Naive thymus-derived CD8-positive, alpha-beta T cell (primary cell): Measurements from ENCODE around the gene TMEM19. TPM values are rescaled to one million over a fixed set of nuclear protein-coding genes. Genes with fewer than 3 reads are reported as not detected.
A peak's percentile ranks its signal among the peaks of the same experiment; 100 is the strongest.
"Not testable (repeated sequence)": the region's sequence is repeated elsewhere in the genome, so short reads cannot be mapped to it uniquely, and the experiment has no call there.

ENCODE experiments used
- ATAC-seq, 2 donors: fragments of 150-1000 bp; cut with Tn5 transposase in 1 of 2; sonication (Bioruptor Pico), chemical (Tn5 transposase) in 1 of 2; 1 replicate in 1 of 2; 2 replicates in 1 of 2; pipeline ENCODE4 v1.10.0; 2021; ENCODE audit warnings: mild to moderate bottlenecking in 2 of 2, moderate library complexity in 2 of 2
- POLR2A ChIA-PET: fragments of 350-600 bp; sonication (Branson Sonifier 250); formaldehyde crosslinking; loops from one replicate; lab custom pipeline; 2021; ENCODE audit warnings: antibody characterized with exemption; lab: Charles Lee
- DNase-seq, 10 donors: peaks; one replicate each; pipeline versions ENCODE4 v3.0.0 to v3.0.0-alpha.2; 2020 to 2022
- H3K27ac Mint-ChIP-seq, 10 donors: one replicate each; pipeline ENCODE4 v1.8.0; 2020 to 2022; ENCODE audit warnings: mild to moderate bottlenecking in 10 of 10, mixed read lengths in 10 of 10, moderate library complexity in 4 of 10, inconsistent platforms in 1 of 10
- H3K27me3 Mint-ChIP-seq, 5 donors: one replicate each; pipeline ENCODE4 v1.8.0; 2021 to 2022; ENCODE audit warnings: mixed read lengths in 5 of 5
- H3K36me3 Mint-ChIP-seq, 3 donors: one replicate each; pipeline ENCODE4 v1.8.0; 2020 to 2022; ENCODE audit warnings: mixed read lengths in 3 of 3, mild to moderate bottlenecking in 2 of 3, inconsistent platforms in 1 of 3
- H3K4me1 Mint-ChIP-seq, 4 donors: one replicate each; pipeline ENCODE4 v1.8.0; 2021 to 2022; ENCODE audit warnings: mixed read lengths in 4 of 4
- H3K4me3 Mint-ChIP-seq, 10 donors: one replicate each; pipeline ENCODE4 v1.8.0; 2020 to 2022; ENCODE audit warnings: mild to moderate bottlenecking in 10 of 10, mixed read lengths in 10 of 10, moderate library complexity in 6 of 10, inconsistent platforms in 1 of 10
- H3K9me3 Mint-ChIP-seq, 9 donors: one replicate each; pipeline ENCODE4 v1.8.0; 2020 to 2022; ENCODE audit warnings: mixed read lengths in 9 of 9, mild to moderate bottlenecking in 3 of 9, inconsistent platforms in 1 of 9, moderate library complexity in 1 of 9
- polyA plus RNA-seq, 3 donors: library from polyadenylated mRNA; unstranded; fragments of 300-500 nt; fragmentation: Illumina TruSeq; gene quantifications; one replicate each; pipeline ENCODE4 v1.2.3, GENCODE V29; 2021
- total RNA-seq, 8 experiments: library from RNA in 2 of 8; stranded (reverse) in 2 of 8; gene quantifications; one replicate each; pipeline ENCODE4 v1.2.3 and lab custom pipeline; 2021 to 2026

Gene TMEM19
- total and polyA plus RNA-seq, 5 experiments from 2014 or later, result 22.0 to 53.8 (median 40.1) TPM

GRCh38 chr12:71666259-71666658 is 19.6 kb upstream of the TMEM19 start:
- H3K36me3 Mint-ChIP-seq, result peaks cover 0 to 15% (median 0%) of the 10 kb centered on the region in 3 donors

DNA sequence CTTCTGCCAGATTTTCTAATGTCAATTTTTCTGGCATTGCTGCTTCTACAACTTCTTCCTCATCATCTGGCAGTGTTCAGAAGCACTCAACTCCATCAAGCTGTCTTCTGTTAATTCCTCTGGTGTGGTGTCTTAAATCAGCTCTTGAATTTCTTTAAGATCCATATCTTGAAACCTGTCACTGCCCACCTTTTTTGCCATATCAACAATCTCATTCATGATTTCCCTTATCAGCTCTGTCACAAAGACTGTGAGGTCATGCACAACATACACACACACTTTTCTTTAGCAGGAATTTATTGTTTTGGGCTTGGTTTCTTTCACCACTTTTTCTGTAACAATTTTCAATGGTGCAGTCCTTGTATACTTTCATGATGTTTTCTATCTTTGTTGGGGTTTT is 14.6 kb upstream of the TMEM19 start:
- no peak for DNase-seq
- Mint-ChIP-seq H3K9me3 (peaks cover 0 to 9% (median 0%) of the 10 kb centered on the region in 9 donors), H3K36me3 (peaks cover 0 to 5% (median 0%) of the 10 kb centered on the region in 3 donors), H3K27me3 (no peaks in the 10 kb centered on the region), H3K4me1 (peaks cover 6 to 30% (median 16%) of the 10 kb centered on the region in 4 donors), H3K27ac (peak overlapping the region in 3 of 10 donors; percentile 9 to 20 (median 11)), H3K4me3 (no peak overlapping the region)
- POLR2A ChIA-PET, result no interaction called here
- ATAC-seq, result no peak

More at GRCh38 chr12:71666259-71666658, 19.6 kb upstream of the TMEM19 start:
- peaks cover 20 to 49% (median 38%) of the 10 kb centered on the region in 4 donors for H3K4me1 Mint-ChIP-seq
- H3K27me3 Mint-ChIP-seq, result no peaks in the 10 kb centered on the region
- no peak for DNase-seq
- H3K27ac Mint-ChIP-seq, result peak overlapping the region; percentile 91 to 100 (median 99)
- H3K4me3 Mint-ChIP-seq, result peak overlapping the region in 2 of 10 donors; percentile 14 to 96
- POLR2A ChIA-PET, result interaction anchor here (4.2 kb wide), 1 partner anchor 19 kb away, joined by 213 read pairs; the partner anchor contains the start of gene TMEM19
- H3K9me3 Mint-ChIP-seq, result peaks cover 0 to 9% (median 0%) of the 10 kb centered on the region in 9 donors
- ATAC-seq, result no peak

DNA sequence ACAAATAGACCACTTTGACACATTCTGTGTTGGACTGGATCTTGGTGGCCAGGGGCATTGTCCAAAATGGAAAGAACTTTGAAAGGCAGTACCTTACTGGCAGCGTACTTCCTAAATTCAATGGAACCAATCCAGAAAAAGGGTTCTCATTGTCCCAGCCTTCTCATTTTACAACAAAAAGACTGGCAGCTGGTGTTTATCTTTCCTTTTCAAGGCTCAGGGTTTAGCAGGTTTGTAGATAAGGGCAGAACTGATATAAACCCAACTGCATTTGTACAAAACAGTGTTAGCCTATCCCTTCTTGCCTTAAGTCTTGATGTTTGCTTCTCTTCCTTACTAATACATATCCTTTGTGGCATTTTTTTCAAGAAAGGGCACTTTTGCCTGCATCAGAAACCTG is 14.1 kb upstream of the TMEM19 start:
- Mint-ChIP-seq H3K36me3 (peaks cover 0 to 8% (median 0%) of the 10 kb centered on the region in 3 donors), H3K4me3 (no peak overlapping the region), H3K4me1 (peaks cover 5 to 29% (median 15%) of the 10 kb centered on the region in 4 donors), H3K9me3 (peaks cover 0 to 9% (median 0%) of the 10 kb centered on the region in 9 donors), H3K27me3 (no peaks in the 10 kb centered on the region), H3K27ac (peak overlapping the region in 2 of 10 donors; percentile 11 to 14)
- DNase-seq, result no peak
- no peak for ATAC-seq
- POLR2A ChIA-PET, result interaction anchor here (0.8 kb wide), 1 partner anchor 9 kb away, joined by 4 read pairs; no protein-coding TSS in a partner anchor

DNA sequence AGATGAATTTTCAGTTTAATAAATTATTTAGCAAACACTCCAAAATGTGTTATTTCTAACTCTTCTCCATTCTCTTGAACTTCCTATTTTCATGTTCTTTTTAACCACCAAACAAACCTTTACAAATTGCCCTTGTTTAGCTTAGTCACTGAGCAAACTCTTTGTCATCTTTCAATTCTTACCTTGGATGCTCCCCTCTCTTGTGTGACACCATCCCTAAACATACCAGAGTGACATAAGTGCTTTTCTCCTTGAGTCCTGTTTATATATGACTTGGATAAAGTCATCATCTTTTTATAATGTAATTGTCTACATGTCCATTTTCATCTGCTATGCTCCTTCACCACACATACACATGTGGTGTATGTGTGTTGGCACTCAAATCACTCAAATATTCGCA is 3.4 kb upstream of the TMEM19 start:
- POLR2A ChIA-PET, result no interaction called here
- no peak overlapping the region for H3K4me3 Mint-ChIP-seq
- H3K27me3 Mint-ChIP-seq, result no peaks in the 10 kb centered on the region
- DNase-seq (no peak), ATAC-seq (no peak)
- H3K27ac Mint-ChIP-seq, result no peak overlapping the region
- H3K9me3 Mint-ChIP-seq, result no peaks in the 10 kb centered on the region
- H3K4me1 Mint-ChIP-seq, result peaks cover 6 to 23% (median 11%) of the 10 kb centered on the region in 4 donors
- H3K36me3 Mint-ChIP-seq, result peaks cover 0 to 4% (median 0%) of the 10 kb centered on the region in 3 donors

DNA sequence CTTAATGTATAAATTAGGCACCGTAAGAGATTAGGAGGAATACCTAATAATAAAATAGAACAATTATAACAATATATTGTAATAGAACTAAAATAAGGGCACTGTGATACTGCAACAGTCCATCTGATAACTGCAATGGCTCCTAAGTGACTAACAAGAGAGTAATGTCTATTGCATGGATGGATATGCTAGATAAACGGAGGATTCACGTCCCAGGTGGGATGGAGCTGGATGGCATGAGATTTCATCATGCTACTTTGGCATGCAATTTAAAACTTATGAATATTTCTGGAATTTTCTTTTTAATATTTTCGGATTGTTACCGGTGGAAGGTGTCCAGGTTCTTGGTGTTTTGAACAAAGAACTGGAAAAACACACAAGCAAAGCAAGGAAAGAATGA is 2.2 kb upstream of the TMEM19 start:
- POLR2A ChIA-PET, result interaction anchor here (3.1 to 5.0 kb wide), 2 partner anchors 16 to 19 kb away, joined by 17 to 213 read pairs; partner anchors contain the start of genes THAP2 and ZFC3H1
- H3K4me3 Mint-ChIP-seq, result peak overlapping the region in 7 of 10 donors; percentile 15 to 76 (median 58)
- no peaks in the 10 kb centered on the region for H3K9me3 Mint-ChIP-seq
- H3K27ac Mint-ChIP-seq, result peak overlapping the region in 7 of 10 donors; percentile 36 to 92 (median 84)
- ATAC-seq (no peak), DNase-seq (no peak)
- H3K27me3 Mint-ChIP-seq, result no peaks in the 10 kb centered on the region
- peaks cover 0 to 4% (median 0%) of the 10 kb centered on the region in 3 donors for H3K36me3 Mint-ChIP-seq
- peaks cover 10 to 34% (median 21%) of the 10 kb centered on the region in 4 donors for H3K4me1 Mint-ChIP-seq

DNA sequence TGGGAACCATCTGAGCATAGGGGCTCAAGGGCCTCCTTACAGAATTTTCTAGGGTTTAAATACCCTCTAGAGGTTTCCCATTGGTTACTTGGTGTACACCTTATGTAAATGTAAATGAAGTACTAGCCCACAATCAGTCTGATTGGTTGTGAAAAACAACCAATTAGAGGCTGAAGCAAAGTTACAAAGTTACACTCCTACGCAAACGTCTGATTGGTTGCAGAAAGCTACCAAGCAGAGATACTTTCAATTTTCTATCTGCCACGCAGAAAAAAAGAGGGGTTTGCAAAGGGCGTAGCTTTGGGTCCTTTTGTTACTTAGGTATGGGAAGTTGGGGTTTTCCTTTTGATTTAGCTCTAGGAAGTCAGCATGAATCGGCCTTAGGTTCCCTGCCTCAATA is 1.8 kb upstream of the TMEM19 start:
- Mint-ChIP-seq H3K27ac (peak overlapping the region in 9 of 10 donors; percentile 52 to 95 (median 84)), H3K36me3 (peaks cover 0 to 3% (median 0%) of the 10 kb centered on the region in 3 donors), H3K4me1 (peaks cover 10 to 38% (median 23%) of the 10 kb centered on the region in 4 donors), H3K9me3 (no peaks in the 10 kb centered on the region), H3K27me3 (no peaks in the 10 kb centered on the region), H3K4me3 (peak overlapping the region; percentile 19 to 100 (median 64))
- ATAC-seq (peak; percentile 16 to 46), DNase-seq (peak in 4 of 10 donors; percentile 5 to 63 (median 44))
- POLR2A ChIA-PET, result interaction anchor here (1.0 to 5.0 kb wide), 4 partner anchors 15 to 155 kb away, joined by 4 to 213 read pairs (median 18); partner anchors contain the start of genes TBC1D15, THAP2 and ZFC3H1

GRCh38 chr12:71685312-71685906 is 473 bp upstream of the TMEM19 start:
- Mint-ChIP-seq H3K4me1 (peaks cover 10 to 42% (median 28%) of the 10 kb centered on the region in 4 donors), H3K27ac (peak overlapping the region; percentile 87 to 97 (median 93)), H3K9me3 (no peaks in the 10 kb centered on the region), H3K27me3 (no peaks in the 10 kb centered on the region), H3K36me3 (peaks cover 0 to 7% (median 0%) of the 10 kb centered on the region in 3 donors), H3K4me3 (peak overlapping the region; percentile 89 to 100 (median 94))
- POLR2A ChIA-PET, result interaction anchor here (0.7 to 5.0 kb wide), 16 partner anchors 9 to 154 kb away, joined by 3 to 213 read pairs (median 4); partner anchors contain the start of genes RAB21, TBC1D15, THAP2 and ZFC3H1
- DNase-seq (no peak), ATAC-seq (no peak)

DNA sequence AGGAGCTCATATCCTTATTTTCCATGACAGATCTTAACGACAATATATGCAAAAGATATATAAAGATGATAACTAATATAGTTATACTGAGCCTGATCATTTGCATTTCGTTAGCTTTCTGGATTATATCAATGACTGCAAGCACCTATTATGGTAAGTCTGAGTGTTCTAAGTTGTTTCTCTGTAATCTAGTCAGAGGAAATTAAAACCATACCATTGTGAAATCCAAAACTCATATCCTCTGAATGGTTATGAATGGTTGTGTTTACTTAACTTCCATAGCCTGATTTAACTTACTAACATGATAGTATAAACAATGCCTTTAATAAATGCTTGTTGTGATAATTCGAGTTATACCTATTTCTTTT is 760 bp downstream of the TMEM19 start:
- Mint-ChIP-seq H3K36me3 (peaks cover 0 to 12% (median 1%) of the 10 kb centered on the region in 3 donors), H3K27ac (peak overlapping the region; percentile 87 to 98 (median 94)), H3K4me3 (peak overlapping the region; percentile 89 to 100 (median 94)), H3K27me3 (no peaks in the 10 kb centered on the region), H3K4me1 (peaks cover 10 to 47% (median 30%) of the 10 kb centered on the region in 4 donors), H3K9me3 (no peaks in the 10 kb centered on the region)
- POLR2A ChIA-PET, result interaction anchor here (0.8 to 5.0 kb wide), 13 partner anchors 9 to 153 kb away, joined by 3 to 213 read pairs (median 5); partner anchors contain the start of genes RAB21, TBC1D15, THAP2 and ZFC3H1
- peak in 1 of 2 donors; percentile 3 for ATAC-seq
- DNase-seq, result no peak

GRCh38 chr12:71687172-71687571 is 1.3 kb downstream of the TMEM19 start:
- DNase-seq, ATAC-seq, H3K27me3 Mint-ChIP-seq, H3K9me3 Mint-ChIP-seq: not testable (repeated sequence)
- peaks cover 13 to 52% (median 33%) of the 10 kb centered on the region in 4 donors for H3K4me1 Mint-ChIP-seq
- POLR2A ChIA-PET, result interaction anchor here (1.5 to 5.0 kb wide), 4 partner anchors 10 to 152 kb away, joined by 3 to 213 read pairs (median 16); partner anchors contain the start of genes RAB21, TBC1D15, THAP2 and ZFC3H1
- H3K36me3 Mint-ChIP-seq, result peaks cover 0 to 16% (median 4%) of the 10 kb centered on the region in 3 donors
- H3K4me3 Mint-ChIP-seq, result peak overlapping the region; percentile 19 to 97 (median 54)
- H3K27ac Mint-ChIP-seq, result peak overlapping the region in 1 of 10 donors; percentile 44

GRCh38 chr12:71688961-71689570 is 3.2 kb downstream of the TMEM19 start:
- H3K36me3 Mint-ChIP-seq, result peaks cover 0 to 22% (median 4%) of the 10 kb centered on the region in 3 donors
- ATAC-seq (no peak), DNase-seq (no peak)
- no peaks in the 10 kb centered on the region for H3K9me3 Mint-ChIP-seq
- H3K27me3 Mint-ChIP-seq, result no peaks in the 10 kb centered on the region
- H3K4me1 Mint-ChIP-seq, result peaks cover 11 to 66% (median 35%) of the 10 kb centered on the region in 4 donors
- H3K4me3 Mint-ChIP-seq, result peak overlapping the region in 1 of 10 donors; percentile 3
- peak overlapping the region in 1 of 10 donors; percentile 73 for H3K27ac Mint-ChIP-seq
- POLR2A ChIA-PET, result interaction anchor here (1.1 kb wide), 1 partner anchor 26 kb away, joined by 5 read pairs; the partner anchor contains the start of gene ZFC3H1

- Mint-ChIP-seq H3K4me3 (no peak overlapping the region), H3K27ac (peak overlapping the region in 3 of 10 donors; percentile 34 to 49 (median 40)), H3K9me3 (no peaks in the 10 kb centered on the region), H3K36me3 (peaks cover 0 to 26% (median 6%) of the 10 kb centered on the region in 3 donors), H3K4me1 (peaks cover 8 to 62% (median 36%) of the 10 kb centered on the region in 4 donors), H3K27me3 (no peaks in the 10 kb centered on the region)
- DNase-seq (no peak), ATAC-seq (no peak)
- POLR2A ChIA-PET, result no interaction called here
Measured at GRCh38 chr12:71691504-71692129, 5.7 kb downstream of the TMEM19 start.

GRCh38 chr12:71693126-71693525 is 7.2 kb downstream of the TMEM19 start:
- Mint-ChIP-seq H3K36me3 (peaks cover 0 to 41% (median 13%) of the 10 kb centered on the region in 3 donors), H3K27me3 (no peaks in the 10 kb centered on the region), H3K9me3 (no peaks in the 10 kb centered on the region), H3K4me1 (peaks cover 3 to 52% (median 25%) of the 10 kb centered on the region in 4 donors), H3K27ac (peak overlapping the region in 1 of 10 donors; percentile 55), H3K4me3 (no peak overlapping the region)
- POLR2A ChIA-PET, result no interaction called here
- no peak for ATAC-seq
- no peak for DNase-seq
